Retinal pigment epithelial cell (primary cell): ENCODE results near the gene USP7.

ENCODE experiments used
- DNase-seq: peaks from one replicate; pipeline ENCODE4 v3.0.0-alpha.2; 2010; ENCODE audit warnings: low read depth
- H3K4me3 ChIP-seq: 2 replicates; pipeline ENCODE4 v1.5.1; 2011; ENCODE audit warnings: mild to moderate bottlenecking, low read length, control low read depth, moderate library complexity
- CTCF ChIP-seq: conservative IDR thresholded peaks from 2 replicates; pipeline ENCODE4 v1.5.1; 2011; ENCODE audit warnings: low read depth, low read length, control low read depth, inconsistent platforms

The USP7 gene

GRCh38 chr16:8957509-8958157 is 6.1 kb downstream of the USP7 start:
- H3K4me3 ChIP-seq = no peak overlapping the region

GRCh38 chr16:8957063-8957397 is 6.7 kb downstream of the USP7 start:
- no peak overlapping the region for H3K4me3 ChIP-seq
- no peak for TF ChIP-seq CTCF
- DNase-seq = no peak

More at GRCh38 chr16:8957509-8958157, 6.1 kb downstream of the USP7 start:
- no peak for DNase-seq
- no peak for TF ChIP-seq CTCF

- TF ChIP-seq CTCF = no peak
- no peak for DNase-seq
- no peak overlapping the region for H3K4me3 ChIP-seq
These were observed 7.2 kb downstream of the USP7 start for GRCh38 chr16:8956265-8957062.

GRCh38 chr16:8955828-8956227 is 7.9 kb downstream of the USP7 start:
- no peak for DNase-seq
- no peak overlapping the region for H3K4me3 ChIP-seq
- TF ChIP-seq CTCF = no peak

GRCh38 chr16:8953064-8953463 is 10.6 kb downstream of the USP7 start:
- no peak for DNase-seq
- no peak overlapping the region for H3K4me3 ChIP-seq
- TF ChIP-seq CTCF = no peak

- no peak overlapping the region for H3K4me3 ChIP-seq
- TF ChIP-seq CTCF = no peak
- no peak for DNase-seq
These were observed 11.4 kb downstream of the USP7 start for GRCh38 chr16:8952281-8952751.
